ENCODE results near the gene FAF1.
"Not testable (repeated sequence)": the region's sequence is repeated elsewhere in the genome, so short reads cannot be mapped to it uniquely, and the experiment has no call there.

FAF1 gene

GRCh38 chr1:50775740-50776139, 184.3 kb downstream of the FAF1 start:
- no peak for DNase-seq (ENCODE audit: low read depth in 2 of 2)

GRCh38 chr1:50774759-50775351, 185.2 kb downstream of the FAF1 start:
- no peak for DNase-seq (ENCODE audit: low read depth in 2 of 2)

GRCh38 chr1:50766688-50767087, 193.4 kb downstream of the FAF1 start:
- no peak for DNase-seq (ENCODE audit: low read depth in 2 of 2)

GRCh38 chr1:50756543-50756942, 203.5 kb downstream of the FAF1 start:
- DNase-seq (ENCODE audit: low read depth in 2 of 2) = not testable (repeated sequence)

GRCh38 chr1:50754764-50755163, 205.3 kb downstream of the FAF1 start:
- not testable (repeated sequence) for DNase-seq (ENCODE audit: low read depth in 2 of 2)

GRCh38 chr1:50750021-50750619, 209.9 kb downstream of the FAF1 start:
- DNase-seq (ENCODE audit: low read depth in 2 of 2) = no peak

GRCh38 chr1:50747394-50747793, 212.7 kb downstream of the FAF1 start:
- no peak for DNase-seq (ENCODE audit: low read depth in 2 of 2)

- no peak for DNase-seq (ENCODE audit: low read depth in 2 of 2)
Measured at GRCh38 chr1:50742523-50742922, 217.5 kb downstream of the FAF1 start.

GRCh38 chr1:50739125-50739524, 220.9 kb downstream of the FAF1 start:
- DNase-seq (ENCODE audit: low read depth in 2 of 2) = no peak

GRCh38 chr1:50735443-50735842, 224.6 kb downstream of the FAF1 start:
- no peak for DNase-seq (ENCODE audit: low read depth in 2 of 2)

- not testable (repeated sequence) for DNase-seq (ENCODE audit: low read depth in 2 of 2)
Measured at GRCh38 chr1:50727578-50727977, 232.5 kb downstream of the FAF1 start.

GRCh38 chr1:50724626-50725286, 235.3 kb downstream of the FAF1 start:
- DNase-seq (ENCODE audit: low read depth in 2 of 2) = no peak

- no peak for DNase-seq (ENCODE audit: low read depth in 2 of 2)
Measured at GRCh38 chr1:50720457-50721053, 239.5 kb downstream of the FAF1 start.

- no peak for DNase-seq (ENCODE audit: low read depth in 2 of 2)
Measured at GRCh38 chr1:50719126-50719525, 240.9 kb downstream of the FAF1 start.

- DNase-seq (ENCODE audit: low read depth in 2 of 2) = no peak
Measured at GRCh38 chr1:50717327-50717726, 242.7 kb downstream of the FAF1 start.

GRCh38 chr1:50716455-50716854, 243.6 kb downstream of the FAF1 start:
- DNase-seq (ENCODE audit: low read depth in 2 of 2) = not testable (repeated sequence)

GRCh38 chr1:50710099-50710498, 250.0 kb downstream of the FAF1 start:
- DNase-seq (ENCODE audit: low read depth in 2 of 2) = no peak

GRCh38 chr1:50707824-50708223, 252.2 kb downstream of the FAF1 start:
- DNase-seq (ENCODE audit: low read depth in 2 of 2) = no peak

GRCh38 chr1:50705699-50706098, 254.4 kb downstream of the FAF1 start:
- no peak for DNase-seq (ENCODE audit: low read depth in 2 of 2)

- no peak for DNase-seq (ENCODE audit: low read depth in 2 of 2)
Measured at GRCh38 chr1:50705041-50705440, 255.0 kb downstream of the FAF1 start.

GRCh38 chr1:50704126-50704525, 255.9 kb downstream of the FAF1 start:
- DNase-seq (ENCODE audit: low read depth in 2 of 2) = no peak

GRCh38 chr1:50703240-50703639, 256.8 kb downstream of the FAF1 start:
- DNase-seq (ENCODE audit: low read depth in 2 of 2) = no peak

GRCh38 chr1:50702395-50702794, 257.7 kb downstream of the FAF1 start:
- no peak for DNase-seq (ENCODE audit: low read depth in 2 of 2)

Measured in stimulated activated CD8-positive, alpha-beta memory T cell treated with anti-CD3 and anti-CD28 coated beads, Interleukin-15, amount 100 ng/mL, for 48 hours (primary cell).